K562 (cell line): ENCODE results near the gene DCTN5. TPM values are rescaled to one million over a fixed set of nuclear protein-coding genes. Genes with fewer than 3 reads are reported as not detected.
A peak's percentile ranks its signal among the peaks of the same experiment; 100 is the strongest.

Experiments used
- ATF3 ChIP-seq, 2 experiments: fragments of 450-650 bp in 1 of 2; sonication (generic) in 1 of 2; formaldehyde crosslinking in 1 of 2; IDR thresholded peaks in 1 of 2; conservative IDR thresholded peaks in 1 of 2; 2 replicates each; pipeline versions ENCODE4 v1.6.1 to v1.8.1; 2016 to 2023; ENCODE audit warnings: mild to moderate bottlenecking in 2 of 2, moderate library complexity in 2 of 2, inconsistent platforms in 1 of 2, missing genetic modification reagents in 1 of 2
- CSDE1 ChIP-seq, 2 experiments: fragments of 450-650 bp; IDR thresholded peaks; 2 replicates each; pipeline ENCODE4 v1.6.1; 2016; ENCODE audit warnings: mild to moderate bottlenecking in 1 of 2
- CTCF ChIP-seq, 3 experiments: IDR thresholded peaks in 2 of 3; conservative IDR thresholded peaks in 1 of 3; 2 replicates each; pipeline ENCODE4 v1.5.1; 2011 to 2012; ENCODE audit warnings: low read length in 3 of 3, mild to moderate bottlenecking in 3 of 3, control low read depth in 2 of 3, improper control_type of control experiment in 1 of 3, inconsistent platforms in 1 of 3, low read depth in 1 of 3, mixed read lengths in 1 of 3, moderate library complexity in 1 of 3; ENCODE audit not compliant: insufficient read depth in 2 of 3
- DMBX1 ChIP-seq: fragments of 250-450 bp; sonication (Bioruptor Pico); IDR thresholded peaks from 2 replicates; pipeline ENCODE4 v1.8.0; 2022; ENCODE audit warnings: inconsistent platforms, mild to moderate bottlenecking, moderate library complexity, borderline replicate concordance
- GATA2 ChIP-seq: sonication (generic); formaldehyde crosslinking; IDR thresholded peaks from 2 replicates; pipeline ENCODE4 v1.4.0; 2020; ENCODE audit warnings: mild to moderate bottlenecking, missing genetic modification reagents
- GTF2A2 ChIP-seq: IDR thresholded peaks from 2 replicates; pipeline ENCODE4 v1.6.1; 2016; ENCODE audit warnings: mild to moderate bottlenecking, missing genetic modification characterization, missing compliant biosample characterization
- IRF9 ChIP-seq: fragments of 450-650 bp; IDR thresholded peaks from 2 replicates; pipeline ENCODE4 v1.6.1; 2016; ENCODE audit warnings: missing biosample characterization, missing genetic modification characterization
- MEF2A ChIP-seq: IDR thresholded peaks from 2 replicates; pipeline ENCODE4 v1.6.1; 2011; ENCODE audit warnings: low read depth, mild to moderate bottlenecking, low read length, moderate library complexity; ENCODE audit not compliant: control insufficient read depth
- NCOR1 ChIP-seq: fragments of 450-650 bp; IDR thresholded peaks from 2 replicates; pipeline ENCODE4 v1.6.1; 2016; ENCODE audit warnings: mild to moderate bottlenecking, moderate library complexity
- NEUROD1 ChIP-seq: fragments of 150-350 bp; IDR thresholded peaks from 2 replicates; pipeline ENCODE4 v1.6.1; 2014; ENCODE audit warnings: borderline replicate concordance, low read length, low read depth; ENCODE audit not compliant: partially characterized antibody
- NKRF ChIP-seq: fragments of 450-650 bp; IDR thresholded peaks from 2 replicates; pipeline ENCODE4 v1.6.1; 2016; ENCODE audit warnings: borderline replicate concordance
- NR2C2 ChIP-seq, 2 experiments: fragments of 200-800 bp in 1 of 2; sonication (Bioruptor generic) in 1 of 2; sonication (generic) in 1 of 2; formaldehyde crosslinking in 1 of 2; IDR thresholded peaks; 2 replicates each; pipeline versions ENCODE4 v1.6.1 to v1.8.0; 2016 to 2022; ENCODE audit warnings: mild to moderate bottlenecking in 1 of 2, missing compliant biosample characterization in 1 of 2, missing genetic modification characterization in 1 of 2, missing genetic modification reagents in 1 of 2
- SAP30 ChIP-seq: fragments of 200-600 bp; sonication (generic); IDR thresholded peaks from 2 replicates; pipeline ENCODE4 v1.6.1; 2012; ENCODE audit warnings: borderline replicate concordance, low read depth, mild to moderate bottlenecking, moderate library complexity, low read length, control low read depth, inconsistent platforms; ENCODE audit not compliant: insufficient read depth, poor library complexity, severe bottlenecking
- STAG1 ChIP-seq: sonication (generic); formaldehyde crosslinking; IDR thresholded peaks from 2 replicates; pipeline ENCODE4 v1.5.0; 2020; ENCODE audit warnings: missing genetic modification reagents, borderline replicate concordance
- TBP ChIP-seq: optimal IDR thresholded peaks from 2 replicates; pipeline ENCODE3; 2011; ENCODE audit warnings: low read depth, low read length, improper control_type of control experiment
- TEAD1 ChIP-seq, 2 experiments: fragments of 450-650 bp in 1 of 2; sonication (generic) in 1 of 2; formaldehyde crosslinking; IDR thresholded peaks; 2 replicates each; pipeline versions ENCODE4 v1.4.0 to v1.8.0; 2020 to 2022; ENCODE audit warnings: mild to moderate bottlenecking in 2 of 2, missing genetic modification reagents in 1 of 2
- TEAD2 ChIP-seq: fragments of 450-650 bp; IDR thresholded peaks from 2 replicates; pipeline ENCODE4 v1.6.1; 2016; ENCODE audit warnings: missing genetic modification characterization, control low read depth, missing compliant biosample characterization
- TEAD4 ChIP-seq, 2 experiments: sonication (generic) in 1 of 2; formaldehyde crosslinking in 1 of 2; IDR thresholded peaks; 2 replicates each; pipeline versions ENCODE4 v1.6.1 to v1.8.0; 2012 to 2022; ENCODE audit warnings: borderline replicate concordance in 1 of 2, inconsistent platforms in 1 of 2, low read length in 1 of 2, mild to moderate bottlenecking in 1 of 2, missing genetic modification reagents in 1 of 2
- ZC3H11A ChIP-seq: IDR thresholded peaks from 2 replicates; pipeline ENCODE4 v1.6.1; 2012; ENCODE audit warnings: low read depth, low read length, improper control_type of control experiment
- polyA plus RNA-seq, 8 experiments: library from polyadenylated mRNA; depleted of rRNA in 4 of 8; stranded (reverse) in 5 of 8; unstranded in 3 of 8; fragments of >200 nt; fragmentation: Nextera tagmentation in 2 of 8; fragmentation: Illumina TruSeq in 1 of 8; extraction: Ambion mirVana in 2 of 8; extraction: Trizol in 1 of 8; gene quantifications; 2 replicates each; pipeline versions ENCODE4 v1.2.1 to v1.2.3, GENCODE V29; 2011 to 2014; ENCODE audit warnings: inconsistent platforms in 1 of 8, missing spikeins in 1 of 8
- total RNA-seq, 7 experiments: library from RNA; depleted of rRNA in 6 of 7; stranded (reverse); fragments of >200 nt in 6 of 7; fragmentation: Illumina TruSeq in 2 of 7; extraction: Trizol in 2 of 7; gene quantifications; 2 replicates each; pipeline versions ENCODE4 v1.2.1 to v1.2.3, GENCODE V29; 2011 to 2021; ENCODE audit warnings: low replicate concordance in 1 of 7

DCTN5 gene
- total and polyA plus RNA-seq, 9 of the 15 experiments (the other 6 are each of a cell fraction or from before 2014, with no cell fraction given): 35.8 to 149 (median 75.9) TPM

- peak; percentile 95 for TF ChIP-seq SAP30
- no peak for TF ChIP-seq GATA2 (CRISPR knock-in tag)
- TF ChIP-seq CTCF (IDR thresholded peaks at IDR 0.05 in 2 of 3, conservative IDR thresholded peaks at IDR 0.05 in 1 of 3; ENCODE audit: insufficient read depth in 2 of 3, low read depth in 1 of 3, low read length in 3 of 3): peak; percentile 62 to 63 (median 62)
- 0 out of 2 replicates have a peak, but pooled peaks have one; percentile 8 for TF ChIP-seq NR2C2 (CRISPR knock-in tag; IDR thresholded peaks at IDR 0.05)
- TF ChIP-seq NR2C2 (tag; IDR thresholded peaks at IDR 0.05): peak; percentile 47
- peak; percentile 53 for TF ChIP-seq NEUROD1
- TF ChIP-seq TEAD4 (IDR thresholded peaks at IDR 0.05; ENCODE audit: low read length): peak; percentile 37; the same call in 1 of the 2 replicates
- no peak for TF ChIP-seq TEAD4 (CRISPR knock-in tag; IDR thresholded peaks at IDR 0.05; ENCODE audit: borderline replicate concordance)
- TF ChIP-seq GTF2A2 (tag): no peak
- no peak for TF ChIP-seq TEAD1 (CRISPR knock-in tag; IDR thresholded peaks at IDR 0.05)
- TF ChIP-seq NCOR1: no peak
- no peak for TF ChIP-seq IRF9 (tag)
- TF ChIP-seq TEAD2 (tag): no peak
- TF ChIP-seq TBP: peak; percentile 75
- TF ChIP-seq STAG1 (CRISPR knock-in tag): no peak
- TF ChIP-seq CSDE1 (IDR thresholded peaks at IDR 0.05): no peak
- TF ChIP-seq ZC3H11A: no peak
- no peak for TF ChIP-seq MEF2A
- no peak for TF ChIP-seq ATF3 (IDR thresholded peaks at IDR 0.05)
- TF ChIP-seq ATF3 (CRISPR knock-in tag; conservative IDR thresholded peaks at IDR 0.05): peak; percentile 84
- peak; percentile 66; the same call in 1 of the 2 replicates for TF ChIP-seq NKRF
- peak; percentile 57; the same call in 1 of the 2 replicates for TF ChIP-seq DMBX1 (CRISPR knock-in tag)
These were observed 37.4 kb downstream of the DCTN5 start, which contains the start of gene PLK1 (continued) for GRCh38 chr16:23678430-23679273.
